GM12874 (cell line): ENCODE results near the gene GNA12.

Source experiments
- TF ChIP-seq, protein P1 (sequence below): IDR thresholded peaks from 2 replicates; pipeline ENCODE4 v1.5.1; 2011; ENCODE audit warnings: low read depth, mild to moderate bottlenecking, control low read depth, low read length, moderate library complexity; ENCODE audit not compliant: insufficient read depth

GNA12 gene

GRCh38 chr7:2824678-2825461 is 19.2 kb downstream of the GNA12 start:
- TF ChIP-seq, protein P1, sequence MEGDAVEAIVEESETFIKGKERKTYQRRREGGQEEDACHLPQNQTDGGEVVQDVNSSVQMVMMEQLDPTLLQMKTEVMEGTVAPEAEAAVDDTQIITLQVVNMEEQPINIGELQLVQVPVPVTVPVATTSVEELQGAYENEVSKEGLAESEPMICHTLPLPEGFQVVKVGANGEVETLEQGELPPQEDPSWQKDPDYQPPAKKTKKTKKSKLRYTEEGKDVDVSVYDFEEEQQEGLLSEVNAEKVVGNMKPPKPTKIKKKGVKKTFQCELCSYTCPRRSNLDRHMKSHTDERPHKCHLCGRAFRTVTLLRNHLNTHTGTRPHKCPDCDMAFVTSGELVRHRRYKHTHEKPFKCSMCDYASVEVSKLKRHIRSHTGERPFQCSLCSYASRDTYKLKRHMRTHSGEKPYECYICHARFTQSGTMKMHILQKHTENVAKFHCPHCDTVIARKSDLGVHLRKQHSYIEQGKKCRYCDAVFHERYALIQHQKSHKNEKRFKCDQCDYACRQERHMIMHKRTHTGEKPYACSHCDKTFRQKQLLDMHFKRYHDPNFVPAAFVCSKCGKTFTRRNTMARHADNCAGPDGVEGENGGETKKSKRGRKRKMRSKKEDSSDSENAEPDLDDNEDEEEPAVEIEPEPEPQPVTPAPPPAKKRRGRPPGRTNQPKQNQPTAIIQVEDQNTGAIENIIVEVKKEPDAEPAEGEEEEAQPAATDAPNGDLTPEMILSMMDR: no peak

GRCh38 chr7:2824026-2824677 is 20.0 kb downstream of the GNA12 start:
- TF ChIP-seq, protein P1: no peak

DNA sequence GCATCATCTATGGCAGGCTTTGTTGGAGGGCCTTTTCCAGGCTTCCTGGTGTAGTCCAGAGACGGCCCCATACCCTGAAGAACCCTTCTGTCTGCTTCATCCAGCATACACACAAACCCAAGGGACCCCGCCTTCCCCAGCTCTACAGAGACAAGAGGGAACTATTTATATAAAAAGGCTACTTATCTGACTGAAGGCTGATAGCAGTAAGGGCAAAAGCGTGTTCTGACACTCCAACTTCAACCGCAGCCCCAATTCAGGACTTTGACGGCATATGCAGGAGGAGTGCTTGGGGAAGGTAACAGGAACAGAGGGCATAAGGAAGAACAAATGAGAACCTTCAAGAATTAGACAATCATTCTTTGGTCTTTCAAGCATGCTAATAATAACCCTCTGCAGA is 21.0 kb downstream of the GNA12 start:
- TF ChIP-seq, protein P1: no peak

GRCh38 chr7:2821842-2822507 is 22.1 kb downstream of the GNA12 start:
- TF ChIP-seq, protein P1: no peak

GRCh38 chr7:2821161-2821841 is 22.8 kb downstream of the GNA12 start:
- TF ChIP-seq, protein P1: no peak

DNA sequence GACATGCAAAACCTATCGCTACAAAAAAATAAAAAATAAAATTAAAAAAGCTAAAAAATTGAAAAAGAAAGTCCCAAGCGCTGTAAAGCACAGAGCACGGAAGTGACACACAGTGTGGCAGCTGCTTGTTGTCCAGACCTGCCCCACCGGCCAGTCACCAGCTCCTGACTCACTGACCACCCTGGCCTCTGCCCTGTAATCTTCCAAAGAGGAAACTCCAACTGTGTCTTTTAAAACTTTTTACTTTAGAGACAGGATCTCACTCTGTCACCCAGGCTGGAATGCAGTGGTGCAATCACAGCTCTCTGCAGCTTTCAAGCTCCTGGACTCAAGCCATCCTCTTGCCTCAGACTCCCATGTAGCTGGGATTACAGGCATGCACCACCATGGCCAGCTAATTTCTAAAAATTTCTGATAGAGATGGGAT is 23.6 kb downstream of the GNA12 start:
- TF ChIP-seq, protein P1: no peak

DNA sequence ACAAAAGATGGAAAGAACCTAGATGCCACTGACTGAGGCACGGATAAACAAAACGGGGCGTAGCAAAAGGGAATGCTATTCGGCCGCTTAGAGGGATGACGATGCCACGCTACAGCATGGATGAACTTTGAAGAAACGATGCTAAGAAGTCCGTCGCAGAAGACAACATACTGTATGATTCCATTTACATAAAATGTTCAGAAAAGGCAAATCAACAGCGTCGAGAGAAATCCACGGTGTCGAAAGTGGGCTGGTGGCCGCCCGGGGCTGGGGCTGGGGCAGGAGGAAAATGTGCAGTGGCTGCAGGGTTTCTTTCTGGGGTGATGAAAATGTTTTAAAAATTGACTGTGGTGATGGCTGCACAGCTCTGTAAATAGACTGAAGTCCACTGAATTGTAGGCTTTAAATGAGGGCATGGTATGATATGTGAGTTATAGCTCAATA is 24.1 kb downstream of the GNA12 start:
- TF ChIP-seq, protein P1: no peak
